ENCODE results near the gene FRMD6.
"Not testable (repeated sequence)": the region's sequence is repeated elsewhere in the genome, so short reads cannot be mapped to it uniquely, and the experiment has no call there.

Gene FRMD6

GRCh38 chr14:51628238-51628637, 23.5 kb upstream of the FRMD6 start:
- no peak for DNase-seq (ENCODE audit: low read depth in 2 of 2, low spot score in 1 of 2)

- DNase-seq (ENCODE audit: low read depth in 2 of 2, low spot score in 1 of 2) = no peak
Measured at GRCh38 chr14:51630987-51631386, 20.7 kb upstream of the FRMD6 start.

GRCh38 chr14:51633298-51633697, 18.4 kb upstream of the FRMD6 start:
- DNase-seq (ENCODE audit: low read depth in 2 of 2, low spot score in 1 of 2) = not testable (repeated sequence)

GRCh38 chr14:51636109-51636508, 15.6 kb upstream of the FRMD6 start:
- DNase-seq (ENCODE audit: low read depth in 2 of 2, low spot score in 1 of 2) = no peak

GRCh38 chr14:51638071-51638944, 13.4 kb upstream of the FRMD6 start:
- DNase-seq (ENCODE audit: low read depth in 2 of 2, low spot score in 1 of 2) = no peak

GRCh38 chr14:51639668-51640316, 11.9 kb upstream of the FRMD6 start:
- no peak for DNase-seq (ENCODE audit: low read depth in 2 of 2, low spot score in 1 of 2)

- DNase-seq (ENCODE audit: low read depth in 2 of 2, low spot score in 1 of 2) = no peak
Measured at GRCh38 chr14:51643140-51643539, 8.6 kb upstream of the FRMD6 start.

GRCh38 chr14:51644217-51644933, 7.3 kb upstream of the FRMD6 start:
- no peak for DNase-seq (ENCODE audit: low read depth in 2 of 2, low spot score in 1 of 2)

GRCh38 chr14:51648296-51648695, 3.4 kb upstream of the FRMD6 start:
- no peak for DNase-seq (ENCODE audit: low read depth in 2 of 2, low spot score in 1 of 2)

GRCh38 chr14:51650716-51651387, 858 bp upstream of the FRMD6 start:
- DNase-seq (ENCODE audit: low read depth in 2 of 2, low spot score in 1 of 2) = no peak

- no peak for DNase-seq (ENCODE audit: low read depth in 2 of 2, low spot score in 1 of 2)
Measured at GRCh38 chr14:51652168-51653078, 713 bp downstream of the FRMD6 start.

- no peak for DNase-seq (ENCODE audit: low read depth in 2 of 2, low spot score in 1 of 2)
Measured at GRCh38 chr14:51653079-51653774, 1.5 kb downstream of the FRMD6 start.

- no peak for DNase-seq (ENCODE audit: low read depth in 2 of 2, low spot score in 1 of 2)
Measured at GRCh38 chr14:51653775-51654532, 2.2 kb downstream of the FRMD6 start.

- no peak for DNase-seq (ENCODE audit: low read depth in 2 of 2, low spot score in 1 of 2)
Measured at GRCh38 chr14:51654533-51654845, 2.8 kb downstream of the FRMD6 start.

- DNase-seq (ENCODE audit: low read depth in 2 of 2, low spot score in 1 of 2) = no peak
Measured at GRCh38 chr14:51657762-51658161, 6.1 kb downstream of the FRMD6 start.

- DNase-seq (ENCODE audit: low read depth in 2 of 2, low spot score in 1 of 2) = no peak
Measured at GRCh38 chr14:51658441-51659173, 6.9 kb downstream of the FRMD6 start.

- DNase-seq (ENCODE audit: low read depth in 2 of 2, low spot score in 1 of 2) = no peak
Measured at GRCh38 chr14:51660741-51661140, 9.0 kb downstream of the FRMD6 start.

GRCh38 chr14:51661504-51661903, 9.8 kb downstream of the FRMD6 start:
- DNase-seq (ENCODE audit: low read depth in 2 of 2, low spot score in 1 of 2) = no peak

Data from stimulated activated CD8-positive, alpha-beta memory T cell treated with anti-CD3 and anti-CD28 coated beads, Interleukin-4, amount 100 ng/mL, for 4 hours (primary cell).